ENCODE results near the gene SCN1A.

Gene SCN1A

DNA sequence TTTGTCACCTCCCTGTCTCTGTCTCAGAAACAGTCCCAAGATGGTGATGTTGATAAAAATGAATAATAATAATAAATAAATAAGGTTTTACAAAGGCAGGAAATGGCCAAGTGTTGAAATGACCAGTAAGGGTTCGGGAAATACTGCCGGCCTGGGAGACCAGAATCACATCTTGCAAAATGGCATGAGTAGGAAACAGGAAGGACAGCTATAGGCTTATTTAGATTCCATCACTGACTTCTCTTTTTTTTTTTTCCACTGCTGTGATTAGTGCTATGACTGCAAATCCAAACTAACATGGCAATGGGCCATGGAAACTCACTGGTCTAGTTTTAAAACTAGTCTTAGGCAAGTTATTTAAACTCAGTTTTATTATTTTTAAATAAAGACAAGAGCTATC, 60.6 kb downstream of the SCN1A start:
- no peaks in the 10 kb centered on the region for H3K36me3 ChIP-seq (ENCODE audit: insufficient read depth, low read length)
- no peaks in the 10 kb centered on the region for H3K9me3 ChIP-seq (ENCODE audit: low read depth, low read length)
- TF ChIP-seq FOXP2 (optimal IDR thresholded peaks at IDR 0.05; ENCODE audit: control extremely low read depth, extremely low read length, insufficient read depth) = no peak
- TF ChIP-seq POLR2AphosphoS5 (IDR thresholded peaks at IDR 0.05; ENCODE audit: borderline replicate concordance, low read depth, low read length) = no peak
- no peak for TF ChIP-seq EZH2 (IDR thresholded peaks at IDR 0.05)
- no peak for DNase-seq (ENCODE audit: low read depth, low spot score)
- no peak overlapping the region for H3K9ac ChIP-seq (ENCODE audit: insufficient read length)
- no peak overlapping the region for H3K27ac ChIP-seq
- no peak overlapping the region for H3K4me3 ChIP-seq

- DNase-seq (ENCODE audit: low read depth, low spot score) = no peak
- Histone ChIP-seq H3K4me3 (no peak overlapping the region), H3K27ac (no peak overlapping the region), H3K9ac (ENCODE audit: insufficient read length) (no peak overlapping the region), H3K9me3 (ENCODE audit: low read depth, low read length) (no peaks in the 10 kb centered on the region), H3K36me3 (ENCODE audit: insufficient read depth, low read length) (no peaks in the 10 kb centered on the region)
- TF ChIP-seq EZH2 (IDR thresholded peaks at IDR 0.05) (no peak), FOXP2 (optimal IDR thresholded peaks at IDR 0.05; ENCODE audit: control extremely low read depth, extremely low read length, insufficient read depth) (no peak), POLR2AphosphoS5 (IDR thresholded peaks at IDR 0.05; ENCODE audit: borderline replicate concordance, low read depth, low read length) (no peak)
Measured at GRCh38 chr2:166060191-166060590, 67.6 kb downstream of the SCN1A start.

DNA sequence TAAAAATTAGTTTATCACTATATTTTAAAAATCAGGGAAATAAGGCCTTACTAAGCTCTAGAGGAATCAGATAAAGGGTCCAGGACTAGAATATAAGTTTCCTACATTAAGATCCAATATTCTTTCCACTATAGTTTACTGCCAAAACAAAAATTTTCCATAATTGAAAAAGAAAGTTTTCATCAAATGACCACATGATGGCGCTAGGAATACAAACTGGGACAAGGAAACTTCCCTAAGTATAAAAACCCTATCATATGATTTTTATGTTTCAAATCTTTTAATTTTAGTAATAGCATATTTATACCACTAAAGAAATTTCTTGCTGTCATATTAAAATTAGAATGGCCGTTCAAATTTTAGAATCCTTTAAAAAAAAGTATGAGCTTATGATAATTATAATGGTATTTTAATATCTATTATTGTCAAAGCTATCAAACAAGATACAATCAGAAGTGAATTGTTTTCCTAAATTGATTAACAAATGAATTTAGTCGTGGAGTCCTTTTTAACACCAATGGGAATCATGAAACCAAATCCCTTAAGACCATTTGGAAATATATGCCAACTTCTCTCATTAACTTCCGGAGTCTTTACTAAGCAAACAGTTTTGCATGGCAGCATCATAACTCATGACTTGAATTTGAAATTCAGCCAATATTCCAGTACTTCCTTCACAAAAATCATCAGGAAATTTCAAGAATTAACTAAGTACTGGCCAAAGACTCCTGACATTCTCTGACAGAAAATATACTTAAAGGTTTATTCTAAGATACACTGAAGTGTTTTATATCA, 70.3 kb downstream of the SCN1A start:
- Histone ChIP-seq H3K36me3 (ENCODE audit: insufficient read depth, low read length) (no peaks in the 10 kb centered on the region), H3K9me3 (ENCODE audit: low read depth, low read length) (no peaks in the 10 kb centered on the region), H3K27ac (peak overlapping the region; percentile 88), H3K4me3 (peak overlapping the region; percentile 40), H3K9ac (ENCODE audit: insufficient read length) (peak overlapping the region; percentile 67)
- peak; percentile 66 for DNase-seq (ENCODE audit: low read depth, low spot score)
- peak; percentile 57; the same call in 1 of the 2 replicates for TF ChIP-seq POLR2AphosphoS5 (IDR thresholded peaks at IDR 0.05; ENCODE audit: borderline replicate concordance, low read depth, low read length)
- no peak for TF ChIP-seq FOXP2 (optimal IDR thresholded peaks at IDR 0.05; ENCODE audit: control extremely low read depth, extremely low read length, insufficient read depth)
- no peak for TF ChIP-seq EZH2 (IDR thresholded peaks at IDR 0.05)

DNA sequence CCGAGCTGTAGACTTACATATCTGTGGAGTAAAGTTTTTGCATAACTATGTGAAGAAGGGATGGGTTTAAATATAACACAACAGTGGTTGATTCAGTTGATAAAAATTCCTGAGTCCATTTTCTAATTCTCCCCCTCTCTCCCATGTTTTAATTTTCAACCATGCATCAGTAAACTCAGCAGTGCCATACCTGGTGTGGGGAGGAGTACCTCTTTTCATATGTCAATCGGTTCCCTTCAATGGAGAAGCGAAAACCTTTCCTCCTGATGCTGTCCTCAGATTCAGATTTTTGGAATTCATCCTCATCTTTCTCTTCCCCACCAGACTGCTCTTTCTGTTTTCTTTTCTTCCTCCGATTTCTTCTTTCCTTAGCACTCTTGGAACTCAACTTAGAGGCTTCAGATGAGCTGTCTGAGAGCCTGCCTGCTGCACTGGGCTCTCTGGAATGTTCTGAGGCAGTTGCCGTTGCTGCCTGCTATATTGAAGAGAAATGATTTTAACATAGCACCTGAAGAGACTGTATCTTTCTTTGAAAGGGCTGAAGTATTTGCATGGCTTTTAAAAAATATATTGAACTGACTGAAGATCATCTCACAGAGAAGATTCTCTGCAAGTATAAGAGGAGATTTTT, 82.9 kb downstream of the SCN1A start:
- no peak overlapping the region for H3K4me3 ChIP-seq
- no peak overlapping the region for H3K9ac ChIP-seq (ENCODE audit: insufficient read length)
- no peaks in the 10 kb centered on the region for H3K36me3 ChIP-seq (ENCODE audit: insufficient read depth, low read length)
- no peak for DNase-seq (ENCODE audit: low read depth, low spot score)
- no peaks in the 10 kb centered on the region for H3K9me3 ChIP-seq (ENCODE audit: low read depth, low read length)
- TF ChIP-seq FOXP2 (optimal IDR thresholded peaks at IDR 0.05; ENCODE audit: control extremely low read depth, extremely low read length, insufficient read depth) = no peak
- no peak for TF ChIP-seq EZH2 (IDR thresholded peaks at IDR 0.05)
- TF ChIP-seq POLR2AphosphoS5 (IDR thresholded peaks at IDR 0.05; ENCODE audit: borderline replicate concordance, low read depth, low read length) = no peak
- no peak overlapping the region for H3K27ac ChIP-seq

DNA sequence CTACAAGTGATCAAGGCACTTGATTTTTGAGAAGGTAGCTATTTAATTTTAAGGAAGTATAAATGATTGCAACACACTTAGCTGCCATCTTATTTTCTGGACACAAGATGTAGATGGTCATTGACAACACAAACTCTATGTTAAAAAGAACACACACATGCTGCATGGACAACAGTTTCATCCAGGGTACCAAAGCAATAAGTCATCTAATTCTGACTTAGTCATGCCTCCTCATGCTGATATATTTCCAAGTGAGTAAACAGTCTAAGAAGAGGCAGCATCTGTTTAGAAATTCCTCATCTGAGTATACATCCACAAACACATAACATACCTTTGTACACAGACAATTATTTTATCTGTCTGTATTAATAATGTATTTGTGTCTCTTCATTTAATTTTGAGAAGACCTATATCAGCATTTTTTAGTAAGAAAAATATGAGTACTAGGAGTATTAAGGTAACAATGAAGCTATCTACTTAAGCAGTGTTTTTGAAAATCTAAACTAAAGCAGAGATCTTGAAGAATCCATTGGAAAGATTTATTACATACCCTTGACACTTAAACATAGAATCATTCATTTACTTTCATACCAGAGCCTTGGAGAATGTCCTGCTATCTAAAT, 84.9 kb downstream of the SCN1A start:
- DNase-seq (ENCODE audit: low read depth, low spot score) = no peak
- Histone ChIP-seq H3K27ac (no peak overlapping the region), H3K9ac (ENCODE audit: insufficient read length) (no peak overlapping the region), H3K9me3 (ENCODE audit: low read depth, low read length) (no peaks in the 10 kb centered on the region), H3K4me3 (no peak overlapping the region), H3K36me3 (ENCODE audit: insufficient read depth, low read length) (no peaks in the 10 kb centered on the region)
- TF ChIP-seq FOXP2 (optimal IDR thresholded peaks at IDR 0.05; ENCODE audit: control extremely low read depth, extremely low read length, insufficient read depth) (no peak), EZH2 (IDR thresholded peaks at IDR 0.05) (no peak), POLR2AphosphoS5 (IDR thresholded peaks at IDR 0.05; ENCODE audit: borderline replicate concordance, low read depth, low read length) (no peak)

DNA sequence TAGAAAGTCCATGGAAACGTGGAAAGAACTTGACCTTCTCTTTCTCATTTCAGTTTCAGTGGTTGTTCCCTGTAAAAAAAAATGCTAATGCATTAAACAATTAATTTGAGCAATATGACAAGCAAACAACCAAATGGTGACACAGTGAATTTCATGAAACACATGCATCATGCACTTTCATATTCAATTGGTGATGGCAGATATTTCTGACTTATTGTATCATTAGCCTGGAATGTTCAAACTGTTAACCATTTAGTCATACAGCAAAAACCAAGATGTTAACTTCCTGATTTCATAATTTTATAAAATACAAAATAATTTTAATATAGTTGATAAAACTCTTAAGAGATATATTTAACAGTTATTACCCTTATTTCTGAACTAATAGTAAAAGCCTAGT, 85.5 kb downstream of the SCN1A start:
- Histone ChIP-seq H3K27ac (no peak overlapping the region), H3K36me3 (ENCODE audit: insufficient read depth, low read length) (no peaks in the 10 kb centered on the region), H3K9ac (ENCODE audit: insufficient read length) (no peak overlapping the region), H3K9me3 (ENCODE audit: low read depth, low read length) (no peaks in the 10 kb centered on the region), H3K4me3 (no peak overlapping the region)
- no peak for DNase-seq (ENCODE audit: low read depth, low spot score)
- no peak for TF ChIP-seq EZH2 (IDR thresholded peaks at IDR 0.05)
- no peak for TF ChIP-seq POLR2AphosphoS5 (IDR thresholded peaks at IDR 0.05; ENCODE audit: borderline replicate concordance, low read depth, low read length)
- no peak for TF ChIP-seq FOXP2 (optimal IDR thresholded peaks at IDR 0.05; ENCODE audit: control extremely low read depth, extremely low read length, insufficient read depth)

- TF ChIP-seq EZH2 (IDR thresholded peaks at IDR 0.05) (no peak), POLR2AphosphoS5 (IDR thresholded peaks at IDR 0.05; ENCODE audit: borderline replicate concordance, low read depth, low read length) (no peak), FOXP2 (optimal IDR thresholded peaks at IDR 0.05; ENCODE audit: control extremely low read depth, extremely low read length, insufficient read depth) (no peak)
- H3K9me3 ChIP-seq (ENCODE audit: low read depth, low read length) = no peaks in the 10 kb centered on the region
- no peak overlapping the region for H3K27ac ChIP-seq
- H3K4me3 ChIP-seq = no peak overlapping the region
- no peak for DNase-seq (ENCODE audit: low read depth, low spot score)
- H3K36me3 ChIP-seq (ENCODE audit: insufficient read depth, low read length) = no peaks in the 10 kb centered on the region
- no peak overlapping the region for H3K9ac ChIP-seq (ENCODE audit: insufficient read length)
Measured at GRCh38 chr2:166041613-166042012, 86.2 kb downstream of the SCN1A start.

GRCh38 chr2:166032361-166032760, 95.5 kb downstream of the SCN1A start:
- Histone ChIP-seq H3K9ac (ENCODE audit: insufficient read length) (no peak overlapping the region), H3K4me3 (no peak overlapping the region), H3K27ac (no peak overlapping the region), H3K36me3 (ENCODE audit: insufficient read depth, low read length) (no peaks in the 10 kb centered on the region), H3K9me3 (ENCODE audit: low read depth, low read length) (no peaks in the 10 kb centered on the region)
- no peak for TF ChIP-seq POLR2AphosphoS5 (IDR thresholded peaks at IDR 0.05; ENCODE audit: borderline replicate concordance, low read depth, low read length)
- no peak for TF ChIP-seq FOXP2 (optimal IDR thresholded peaks at IDR 0.05; ENCODE audit: control extremely low read depth, extremely low read length, insufficient read depth)
- TF ChIP-seq EZH2 (IDR thresholded peaks at IDR 0.05) = no peak
- DNase-seq (ENCODE audit: low read depth, low spot score) = no peak
